Measurements from ENCODE around the gene HAL. TPM values are rescaled to one million over a fixed set of nuclear protein-coding genes. Genes with fewer than 3 reads are reported as not detected.

Gene HAL
- total RNA-seq, 3 donors from 2014 or later (not counting 1 experiment from before 2014, with no cell fraction given), result 1.2 to 10.8 (median 1.6) TPM

- Mint-ChIP-seq H3K4me1 (no peaks in the 10 kb centered on the region), H3K4me3 (no peak overlapping the region), H3K27me3 (ENCODE audit: low read depth in 2 of 2) (no peaks in the 10 kb centered on the region), H3K36me3 (peaks cover 37% of the 10 kb centered on the region), H3K27ac (no peak overlapping the region), H3K9me3 (no peaks in the 10 kb centered on the region)
- whole genome bisulfite sequencing (ENCODE audit: insufficient coverage), result 90% methylated on average over 1 of the region's 1 CpG
- intact Hi-C loops (cut with micrococcal nuclease), result no loop called here
- Histone ChIP-seq H3K36me3 (ENCODE audit: control insufficient read depth, insufficient read depth, low read length) (peaks cover 84% of the 10 kb centered on the region), H3K4me3 (ENCODE audit: low read length) (no peak overlapping the region), H3K9me3 (ENCODE audit: control insufficient read depth, insufficient read depth, low read length) (no peaks in the 10 kb centered on the region), H3K27me3 (ENCODE audit: control insufficient read depth, insufficient read depth, low read length) (no peaks in the 10 kb centered on the region), H3K27ac (ENCODE audit: low read length) (no peak overlapping the region), H3K4me1 (ENCODE audit: control insufficient read depth, insufficient read depth, low read length) (no peaks in the 10 kb centered on the region)
- DNase-seq (no peak), ATAC-seq (no peak)
- TF ChIP-seq CTCF (IDR thresholded peaks at IDR 0.05), result no peak
Observed at GRCh38 chr12:96007729-96008128, 11.6 kb upstream of the HAL start.

DNA sequence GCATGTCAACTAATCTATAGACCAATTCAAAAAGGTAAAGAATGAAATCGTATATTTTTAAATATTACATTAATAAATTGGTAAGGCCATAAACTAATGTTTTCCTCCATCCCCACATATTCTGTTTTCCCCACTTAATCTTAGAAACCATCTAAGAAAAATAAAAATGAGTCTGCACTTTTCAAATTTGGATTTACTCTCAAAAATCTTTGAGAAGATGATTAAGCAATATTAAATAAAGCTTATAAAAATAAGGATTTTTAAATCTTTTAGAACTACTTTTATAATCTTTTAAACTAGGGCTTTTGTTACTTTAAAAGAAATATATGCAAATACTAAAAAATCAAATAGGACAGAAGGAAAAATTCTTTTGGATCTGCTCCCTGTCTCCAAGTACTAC is 10.6 kb upstream of the HAL start:
- Mint-ChIP-seq H3K4me3 (no peak overlapping the region), H3K27me3 (ENCODE audit: low read depth in 2 of 2) (no peaks in the 10 kb centered on the region), H3K4me1 (no peaks in the 10 kb centered on the region), H3K9me3 (no peaks in the 10 kb centered on the region), H3K36me3 (peaks cover 30% of the 10 kb centered on the region), H3K27ac (no peak overlapping the region)
- Histone ChIP-seq H3K27ac (ENCODE audit: low read length) (no peak overlapping the region), H3K4me3 (ENCODE audit: low read length) (no peak overlapping the region), H3K9me3 (ENCODE audit: control insufficient read depth, insufficient read depth, low read length) (no peaks in the 10 kb centered on the region), H3K4me1 (ENCODE audit: control insufficient read depth, insufficient read depth, low read length) (no peaks in the 10 kb centered on the region), H3K36me3 (ENCODE audit: control insufficient read depth, insufficient read depth, low read length) (peaks cover 79% of the 10 kb centered on the region), H3K27me3 (ENCODE audit: control insufficient read depth, insufficient read depth, low read length) (no peaks in the 10 kb centered on the region)
- no peak for DNase-seq
- no peak for ATAC-seq
- TF ChIP-seq CTCF (IDR thresholded peaks at IDR 0.05), result no peak
- WGBS (ENCODE audit: insufficient coverage), result no CpG with 5 or more reads among the region's 1 CpG
- intact Hi-C loops (cut with micrococcal nuclease), result no loop called here

GRCh38 chr12:96000858-96001257 is 4.7 kb upstream of the HAL start:
- Histone ChIP-seq H3K4me1 (ENCODE audit: control insufficient read depth, insufficient read depth, low read length) (no peaks in the 10 kb centered on the region), H3K4me3 (ENCODE audit: low read length) (no peak overlapping the region), H3K27ac (ENCODE audit: low read length) (no peak overlapping the region), H3K9me3 (ENCODE audit: control insufficient read depth, insufficient read depth, low read length) (no peaks in the 10 kb centered on the region), H3K36me3 (ENCODE audit: control insufficient read depth, insufficient read depth, low read length) (peaks cover 36% of the 10 kb centered on the region), H3K27me3 (ENCODE audit: control insufficient read depth, insufficient read depth, low read length) (no peaks in the 10 kb centered on the region)
- no peaks in the 10 kb centered on the region for H3K9me3 Mint-ChIP-seq
- H3K27ac Mint-ChIP-seq, result no peak overlapping the region
- H3K36me3 Mint-ChIP-seq, result peaks cover 19% of the 10 kb centered on the region
- peaks cover 7% of the 10 kb centered on the region in 2 donors for H3K4me1 Mint-ChIP-seq
- H3K27me3 Mint-ChIP-seq (ENCODE audit: low read depth in 2 of 2), result no peaks in the 10 kb centered on the region
- TF ChIP-seq CTCF (IDR thresholded peaks at IDR 0.05), result no peak
- no peak for ATAC-seq
- no peak for DNase-seq
- intact Hi-C loops (cut with micrococcal nuclease), result no loop called here
- WGBS (ENCODE audit: insufficient coverage), result 100% methylated on average over 5 of the region's 5 CpGs
- H3K4me3 Mint-ChIP-seq, result no peak overlapping the region

DNA sequence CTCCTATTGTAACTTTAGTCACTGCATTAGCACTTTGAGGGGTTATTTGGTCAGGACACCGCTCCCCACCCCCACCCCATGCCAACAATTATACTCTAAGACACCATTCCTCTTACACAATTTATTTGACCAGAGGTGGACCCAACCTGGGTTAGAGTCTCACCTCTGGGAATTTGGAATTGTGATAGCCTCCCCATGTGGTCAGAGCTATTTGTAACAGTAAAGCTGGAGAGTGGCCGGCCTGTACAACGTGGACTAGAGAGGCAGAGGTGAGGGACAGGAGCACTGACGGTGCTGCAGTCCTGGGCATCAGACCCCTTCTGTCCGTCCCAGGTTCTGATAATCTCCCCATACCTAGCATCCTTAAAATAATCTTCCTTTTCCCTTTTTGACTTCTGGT is 3.3 kb upstream of the HAL start:
- Histone ChIP-seq H3K27ac (ENCODE audit: low read length) (no peak overlapping the region), H3K4me3 (ENCODE audit: low read length) (no peak overlapping the region), H3K9me3 (ENCODE audit: control insufficient read depth, insufficient read depth, low read length) (no peaks in the 10 kb centered on the region), H3K27me3 (ENCODE audit: control insufficient read depth, insufficient read depth, low read length) (no peaks in the 10 kb centered on the region), H3K4me1 (ENCODE audit: control insufficient read depth, insufficient read depth, low read length) (no peaks in the 10 kb centered on the region), H3K36me3 (ENCODE audit: control insufficient read depth, insufficient read depth, low read length) (peaks cover 22% of the 10 kb centered on the region)
- 83% methylated on average over 5 of the region's 5 CpGs for WGBS (ENCODE audit: insufficient coverage)
- H3K27ac Mint-ChIP-seq, result no peak overlapping the region
- no peaks in the 10 kb centered on the region for H3K9me3 Mint-ChIP-seq
- H3K4me3 Mint-ChIP-seq, result no peak overlapping the region
- no peak for ATAC-seq
- H3K4me1 Mint-ChIP-seq, result peaks cover 7% of the 10 kb centered on the region in 2 donors
- intact Hi-C loops (cut with micrococcal nuclease), result no loop called here
- no peak for TF ChIP-seq CTCF (IDR thresholded peaks at IDR 0.05)
- H3K27me3 Mint-ChIP-seq (ENCODE audit: low read depth in 2 of 2), result no peaks in the 10 kb centered on the region
- H3K36me3 Mint-ChIP-seq, result peaks cover 7% of the 10 kb centered on the region
- DNase-seq, result no peak
